ENCODE results near the gene CACNA1S. TPM values are rescaled to one million over a fixed set of nuclear protein-coding genes. Genes with fewer than 3 reads are reported as not detected.

Gene CACNA1S
- total and polyA plus RNA-seq, 2 of the 8 experiments (the other 6 are each of a cell fraction or from before 2014, with no cell fraction given), result 0.06 TPM; not detected in 1

GRCh38 chr1:201038186-201038876 lies 73.9 kb downstream of the CACNA1S start:
- H3K56ac ChIP-seq (replicated peaks; ENCODE audit: insufficient read length, low read depth, low read length), result no peak overlapping the region
- no peak overlapping the region for H3K14ac ChIP-seq (ENCODE audit: insufficient read length)
- H4K5ac ChIP-seq (ENCODE audit: insufficient read length, low read depth, low read length), result no peak overlapping the region
- H3K4me2 ChIP-seq (ENCODE audit: insufficient read depth in 1 of 2, low read depth in 2 of 2, low read length in 2 of 2), result no peak overlapping the region
- DNase-seq (ENCODE audit: low read depth in 1 of 2, low spot score in 2 of 2) (no peak), FAIRE-seq (no peak)
- TF ChIP-seq, protein P1, sequence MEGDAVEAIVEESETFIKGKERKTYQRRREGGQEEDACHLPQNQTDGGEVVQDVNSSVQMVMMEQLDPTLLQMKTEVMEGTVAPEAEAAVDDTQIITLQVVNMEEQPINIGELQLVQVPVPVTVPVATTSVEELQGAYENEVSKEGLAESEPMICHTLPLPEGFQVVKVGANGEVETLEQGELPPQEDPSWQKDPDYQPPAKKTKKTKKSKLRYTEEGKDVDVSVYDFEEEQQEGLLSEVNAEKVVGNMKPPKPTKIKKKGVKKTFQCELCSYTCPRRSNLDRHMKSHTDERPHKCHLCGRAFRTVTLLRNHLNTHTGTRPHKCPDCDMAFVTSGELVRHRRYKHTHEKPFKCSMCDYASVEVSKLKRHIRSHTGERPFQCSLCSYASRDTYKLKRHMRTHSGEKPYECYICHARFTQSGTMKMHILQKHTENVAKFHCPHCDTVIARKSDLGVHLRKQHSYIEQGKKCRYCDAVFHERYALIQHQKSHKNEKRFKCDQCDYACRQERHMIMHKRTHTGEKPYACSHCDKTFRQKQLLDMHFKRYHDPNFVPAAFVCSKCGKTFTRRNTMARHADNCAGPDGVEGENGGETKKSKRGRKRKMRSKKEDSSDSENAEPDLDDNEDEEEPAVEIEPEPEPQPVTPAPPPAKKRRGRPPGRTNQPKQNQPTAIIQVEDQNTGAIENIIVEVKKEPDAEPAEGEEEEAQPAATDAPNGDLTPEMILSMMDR (IDR thresholded peaks at IDR 0.05; ENCODE audit: control extremely low read depth in 1 of 3, insufficient read depth in 1 of 3, low read depth in 1 of 3, low read length in 3 of 3), result no peak
- TF ChIP-seq SIN3A (conservative IDR thresholded peaks at IDR 0.05 in 1 of 2, IDR thresholded peaks at IDR 0.05 in 1 of 2; ENCODE audit: low read depth in 1 of 2, low read length in 2 of 2) (no peak), RXRA (IDR thresholded peaks at IDR 0.05; ENCODE audit: insufficient read depth, low read depth, low read length) (no peak), RNF2 (IDR thresholded peaks at IDR 0.05; ENCODE audit: borderline replicate concordance, low read depth, low read length, missing control alignments, poor library complexity, severe bottlenecking) (no peak), BRCA1 (IDR thresholded peaks at IDR 0.05; ENCODE audit: low read depth, low read length) (no peak), BCL11A (IDR thresholded peaks at IDR 0.05; ENCODE audit: low read depth in 2 of 2, low read length in 2 of 2) (no peak), EZH2 (IDR thresholded peaks at IDR 0.05; ENCODE audit: low read depth, low read length, severe bottlenecking) (no peak)
- no peak overlapping the region for H2BK5ac ChIP-seq (ENCODE audit: low read depth, low read length)
- no peak overlapping the region for H2BK120ac ChIP-seq (replicated peaks; ENCODE audit: low read depth, low read length)
- no peak overlapping the region for H2BK15ac ChIP-seq (ENCODE audit: low read length)
- H3K4me1 ChIP-seq (replicated peaks in 1 of 4; ENCODE audit: control insufficient read depth in 3 of 4, insufficient read depth in 4 of 4, low read length in 3 of 4), result no peaks in the 10 kb centered on the region
- no peaks in the 10 kb centered on the region for H3K36me3 ChIP-seq (ENCODE audit: control insufficient read depth in 2 of 4, insufficient read depth in 4 of 4, low read length in 3 of 4)
- H3K23me2 ChIP-seq (ENCODE audit: low read depth, low read length), result no peaks in the 10 kb centered on the region; the same call in 1 of the 2 replicates
- ChIA-PET CTCF (ENCODE audit: partially characterized antibody) (interaction anchor here (0.9 to 23.3 kb wide), 7 partner anchors 10 to 109 kb away, joined by 3 to 640 read pairs (median 4); partner anchors contain the start of gene KIF21B), POLR2A (ENCODE audit: partially characterized antibody) (interaction anchor here (1.0 to 1.6 kb wide), 3 partner anchors 13 to 147 kb away, joined by 3 to 5 read pairs (median 3); no protein-coding TSS in a partner anchor)
- H3K18ac ChIP-seq (ENCODE audit: extremely low read depth, low read length), result no peak overlapping the region
- H4K91ac ChIP-seq (replicated peaks; ENCODE audit: insufficient read length, low read length), result no peak overlapping the region
- H3K9me3 ChIP-seq (ENCODE audit: insufficient read depth in 2 of 2, low read depth in 1 of 2, low read length in 1 of 2), result no peaks in the 10 kb centered on the region
- 89% methylated on average over 10 of the region's 10 CpGs; no CpG with 5 or more reads in 1 of the 2 experiments for WGBS, 2 experiments (ENCODE audit: extremely low coverage in 1 of 2, insufficient coverage in 1 of 2, insufficient read length in 1 of 2, insufficient replicate concordance in 2 of 2, low coverage in 1 of 2, low lambda C conversion rate in 2 of 2, missing lambda C conversion rate in 1 of 2)
- H3K23ac ChIP-seq (ENCODE audit: insufficient read length), result no peak overlapping the region
- H2AFZ ChIP-seq (ENCODE audit: low read length), result no peak overlapping the region
- peak overlapping the region; percentile 22; the same call in 1 of the 2 replicates for H4K8ac ChIP-seq (ENCODE audit: extremely low read depth, insufficient read depth, low read length)
- H3K79me1 ChIP-seq (ENCODE audit: low read depth, low read length), result no peaks in the 10 kb centered on the region
- no peak overlapping the region for H2AK5ac ChIP-seq (ENCODE audit: low read depth, low read length)
- no peaks in the 10 kb centered on the region for H4K20me1 ChIP-seq (replicated peaks in 1 of 2; ENCODE audit: control insufficient read depth in 1 of 2, insufficient read depth in 2 of 2, low read length in 2 of 2)
- no peaks in the 10 kb centered on the region for H3K79me2 ChIP-seq (ENCODE audit: control insufficient read depth in 1 of 2, insufficient read depth in 2 of 2, low read length in 2 of 2)
- no peak overlapping the region for H2BK20ac ChIP-seq (ENCODE audit: low read length)
- H3K27ac ChIP-seq (ENCODE audit: low read depth, low read length), result no peak overlapping the region
- no peak overlapping the region for H3K4me3 ChIP-seq (ENCODE audit: extremely low read depth in 1 of 4, insufficient read depth in 2 of 4, low read depth in 3 of 4, low read length in 4 of 4)
- no peak overlapping the region for H3K4ac ChIP-seq (replicated peaks; ENCODE audit: insufficient read length, low read depth, low read length)
- no peak overlapping the region for H3K9ac ChIP-seq (replicated peaks in 1 of 4; ENCODE audit: extremely low read depth in 1 of 4, low read depth in 3 of 4, low read length in 3 of 4)
- H3K27me3 ChIP-seq (replicated peaks in 1 of 4; ENCODE audit: control insufficient read depth in 3 of 4, extremely low read depth in 1 of 4, insufficient read depth in 3 of 4, low read length in 3 of 4), result no peaks in the 10 kb centered on the region
- H2BK12ac ChIP-seq (ENCODE audit: low read depth, low read length), result no peak overlapping the region

Measured in H1 (cell line).